Upper lobe of left lung (tissue), 6 donors: Measurements from ENCODE around the gene ITGA1. TPM values are rescaled to one million over a fixed set of nuclear protein-coding genes. Genes with fewer than 3 reads are reported as not detected.

Source experiments
- ATAC-seq, 2 donors: fragments of 200-7000 bp; cut with Tn5 transposase; one replicate each; pipeline ENCODE4 v1.9.1; 2022; ENCODE audit warnings: mild to moderate bottlenecking in 2 of 2, moderate library complexity in 2 of 2; ENCODE audit not compliant: low FRiP score in 2 of 2
- DNase-seq, 2 donors: peaks; one replicate each; pipeline ENCODE4 v3.0.0-alpha.2; 2019 to 2020
- H3K27ac ChIP-seq, 4 donors: fragments of 200-600 bp; sonication (generic); one replicate each; pipeline ENCODE4 v1.5.1; 2016 to 2019
- H3K27me3 ChIP-seq, 4 donors: fragments of 200-600 bp; sonication (generic); one replicate each; pipeline ENCODE4 v1.5.1; 2017 to 2019
- H3K36me3 ChIP-seq, 4 donors: fragments of 200-600 bp; sonication (generic); one replicate each; pipeline ENCODE4 v1.5.1; 2016 to 2019
- H3K4me1 ChIP-seq, 4 donors: fragments of 200-600 bp; sonication (generic); one replicate each; pipeline ENCODE4 v1.5.1; 2018 to 2019
- H3K4me3 ChIP-seq, 4 donors: fragments of 200-600 bp; sonication (generic); one replicate each; pipeline ENCODE4 v1.5.1; 2017 to 2019; ENCODE audit warnings: mild to moderate bottlenecking in 2 of 4, moderate library complexity in 1 of 4
- H3K9me3 ChIP-seq, 4 donors: fragments of 200-600 bp; sonication (generic); one replicate each; pipeline ENCODE4 v1.5.1; 2018 to 2019
- CTCF ChIP-seq, 6 experiments: fragments of 450-650 bp in 4 of 6; fragments of 200-600 bp in 2 of 6; sonication (generic) in 2 of 6; IDR thresholded peaks; one replicate each; pipeline ENCODE4 v1.5.1; 2016 to 2019; ENCODE audit warnings: antibody characterized with exemption in 6 of 6
- EP300 ChIP-seq, 4 donors: sonication (generic); formaldehyde crosslinking; IDR thresholded peaks; one replicate each; pipeline ENCODE4 v1.5.1; 2017; ENCODE audit warnings: antibody characterized with exemption in 4 of 4, control low read depth in 2 of 4
- POLR2A ChIP-seq, 4 donors: fragments of 450-650 bp; IDR thresholded peaks; one replicate each; pipeline ENCODE4 v1.5.1; 2016 to 2017; ENCODE audit warnings: antibody characterized with exemption in 4 of 4, mild to moderate bottlenecking in 2 of 4
- POLR2AphosphoS5 ChIP-seq, 2 donors: sonication (generic); formaldehyde crosslinking; IDR thresholded peaks; one replicate each; pipeline ENCODE4 v1.5.1; 2017; ENCODE audit warnings: antibody characterized with exemption in 2 of 2
- WGBS, 2 donors: methylation state at CpG; one replicate each; pipeline ENCODE4 v1.1.5; 2017 to 2018; 5-methylcytosine and 5-hydroxymethylcytosine counted together
- total RNA-seq, 6 donors: library from RNA; depleted of rRNA in 4 of 6; stranded (reverse); fragments of >200 nt in 4 of 6; gene quantifications; one replicate each; pipeline versions ENCODE4 v1.1.0 to v1.2.1, GENCODE V29; 2016 to 2021
- donor health status: DM: no; HTN: no; CAD: no; lungs with moderate emphysema.
- donor health status: DM: no; HTN: yes; CAD: no; lungs with severe emphysema.

ITGA1 gene
- total RNA-seq, 6 donors from 2014 or later = 19.9 to 134 (median 60.8) TPM

- DNase-seq (no peak), ATAC-seq (no peak)
- no peak for TF ChIP-seq EP300 (IDR thresholded peaks at IDR 0.05)
- Histone ChIP-seq H3K36me3 (no peaks in the 10 kb centered on the region), H3K4me3 (no peak overlapping the region), H3K9me3 (no peaks in the 10 kb centered on the region), H3K27ac (no peak overlapping the region), H3K4me1 (peaks cover 0 to 4% (median 0%) of the 10 kb centered on the region in 4 donors), H3K27me3 (no peaks in the 10 kb centered on the region)
Measured at GRCh38 chr5:52829664-52830063, 41.9 kb downstream of the ITGA1 start.

GRCh38 chr5:52830650-52831049, 42.9 kb downstream of the ITGA1 start:
- Histone ChIP-seq H3K9me3 (no peaks in the 10 kb centered on the region), H3K27ac (no peak overlapping the region), H3K27me3 (no peaks in the 10 kb centered on the region), H3K4me3 (no peak overlapping the region), H3K4me1 (peaks cover 0 to 4% (median 0%) of the 10 kb centered on the region in 4 donors), H3K36me3 (no peaks in the 10 kb centered on the region)
- WGBS, 2 donors = 77 to 80% methylated on average over 2 of the region's 2 CpGs
- TF ChIP-seq EP300 (IDR thresholded peaks at IDR 0.05) (no peak), CTCF (IDR thresholded peaks at IDR 0.05) (no peak), POLR2AphosphoS5 (IDR thresholded peaks at IDR 0.05) (no peak), POLR2A (IDR thresholded peaks at IDR 0.05) (no peak)
- ATAC-seq = no peak
- DNase-seq = no peak

DNA sequence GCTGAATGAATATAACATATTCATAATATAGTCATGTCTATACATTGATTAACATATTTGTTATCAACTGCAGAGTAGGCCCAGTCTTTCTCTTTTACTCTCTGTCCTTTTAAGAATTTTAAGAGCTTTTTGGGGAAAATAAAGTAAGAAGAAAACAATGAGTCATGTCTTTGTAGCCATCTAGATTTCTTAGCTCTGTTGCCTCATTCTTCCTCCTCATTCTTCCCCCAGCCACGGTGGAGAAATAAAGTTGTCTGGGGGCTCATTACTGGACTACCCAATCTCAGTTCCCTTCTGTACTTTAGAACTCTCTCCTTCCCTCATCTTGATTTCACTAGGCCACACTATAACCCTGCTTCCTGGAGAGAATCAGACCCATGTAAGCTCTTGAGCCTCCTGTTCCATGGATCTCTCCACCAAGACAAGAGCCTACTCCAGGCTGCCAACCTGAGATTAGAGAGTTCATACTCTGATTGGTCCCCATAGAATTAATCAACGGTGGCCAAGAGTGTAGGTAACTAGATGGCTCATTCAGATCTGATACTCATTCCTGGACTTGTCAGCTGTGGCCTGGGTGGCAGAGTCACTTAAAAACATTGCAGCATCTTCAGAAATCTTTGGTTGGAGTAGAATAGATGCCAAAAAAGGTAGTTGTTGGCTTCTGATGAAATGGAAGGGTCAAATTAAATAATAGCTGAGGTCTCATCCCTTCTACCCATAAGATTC, 44.2 kb downstream of the ITGA1 start:
- Histone ChIP-seq H3K27me3 (no peaks in the 10 kb centered on the region), H3K36me3 (no peaks in the 10 kb centered on the region), H3K4me1 (no peaks in the 10 kb centered on the region), H3K4me3 (no peak overlapping the region), H3K27ac (no peak overlapping the region), H3K9me3 (no peaks in the 10 kb centered on the region)
- TF ChIP-seq POLR2A (IDR thresholded peaks at IDR 0.05) (no peak), EP300 (IDR thresholded peaks at IDR 0.05) (no peak), CTCF (IDR thresholded peaks at IDR 0.05) (no peak), POLR2AphosphoS5 (IDR thresholded peaks at IDR 0.05) (no peak)
- ATAC-seq (no peak), DNase-seq (no peak)
- WGBS, 2 donors = 66 to 67% methylated on average over 2 of the region's 2 CpGs

GRCh38 chr5:52834320-52834719, 46.6 kb downstream of the ITGA1 start:
- ATAC-seq = no peak
- Histone ChIP-seq H3K4me1 (peaks cover 0 to 5% (median 0%) of the 10 kb centered on the region in 4 donors), H3K27ac (no peak overlapping the region), H3K9me3 (no peaks in the 10 kb centered on the region), H3K27me3 (no peaks in the 10 kb centered on the region), H3K4me3 (no peak overlapping the region), H3K36me3 (no peaks in the 10 kb centered on the region)
- WGBS, 2 donors = 83 to 91% methylated on average over 2 of the region's 2 CpGs
- TF ChIP-seq CTCF (IDR thresholded peaks at IDR 0.05) (no peak), POLR2A (IDR thresholded peaks at IDR 0.05) (no peak), POLR2AphosphoS5 (IDR thresholded peaks at IDR 0.05) (no peak), EP300 (IDR thresholded peaks at IDR 0.05) (no peak)
- no peak for DNase-seq

DNA sequence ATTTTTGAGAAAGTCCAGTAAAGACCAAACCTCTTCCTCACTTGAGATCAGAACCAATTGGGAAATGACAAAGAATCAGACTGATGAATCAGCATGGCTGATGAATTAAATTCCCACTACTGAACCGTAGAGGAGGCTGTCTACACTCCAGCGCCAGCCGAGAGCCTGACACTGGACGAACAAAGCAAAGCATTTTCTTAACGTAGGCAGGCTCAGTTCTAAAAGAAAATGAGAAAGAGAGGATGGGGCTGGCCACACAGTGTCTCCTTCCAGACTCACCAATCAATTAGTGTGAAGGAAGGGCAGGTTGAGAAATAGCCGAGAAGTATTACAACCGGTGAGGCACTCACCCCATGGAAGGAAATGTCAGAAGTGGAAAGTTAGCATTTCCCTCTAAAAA, 49.4 kb downstream of the ITGA1 start:
- H3K9me3 ChIP-seq = no peaks in the 10 kb centered on the region
- peak overlapping the region; percentile 42 to 64 (median 54) for H3K27ac ChIP-seq
- WGBS, 2 donors = 75 to 78% methylated on average over 7 of the region's 7 CpGs
- TF ChIP-seq POLR2AphosphoS5 (IDR thresholded peaks at IDR 0.05) (no peak), EP300 (IDR thresholded peaks at IDR 0.05) (no peak), POLR2A (IDR thresholded peaks at IDR 0.05) (no peak), CTCF (IDR thresholded peaks at IDR 0.05) (no peak)
- H3K4me1 ChIP-seq = peaks cover 4 to 13% (median 6%) of the 10 kb centered on the region in 4 donors
- H3K4me3 ChIP-seq = no peak overlapping the region
- no peaks in the 10 kb centered on the region for H3K36me3 ChIP-seq
- no peaks in the 10 kb centered on the region for H3K27me3 ChIP-seq
- no peak for DNase-seq
- no peak for ATAC-seq
